Esophagus muscularis mucosa (tissue), 3 donors: Measurements from ENCODE around the gene IGF1R.

Source experiments
- EP300 ChIP-seq: sonication (generic); formaldehyde crosslinking; IDR thresholded peaks from one replicate; pipeline ENCODE4 v1.6.1; 2017; ENCODE audit warnings: antibody characterized with exemption
- POLR2A ChIP-seq: fragments of 450-650 bp; IDR thresholded peaks from one replicate; pipeline ENCODE4 v1.6.1; 2017; ENCODE audit warnings: antibody characterized with exemption, moderate library complexity, mild to moderate bottlenecking, low read depth
- POLR2AphosphoS5 ChIP-seq, 2 donors: sonication (generic); formaldehyde crosslinking; IDR thresholded peaks; one replicate each; pipeline ENCODE4 v1.6.1; 2017; ENCODE audit warnings: antibody characterized with exemption in 2 of 2

- TF ChIP-seq POLR2AphosphoS5 (IDR thresholded peaks at IDR 0.05) (no peak), EP300 (no peak), POLR2A (no peak)
Measured at GRCh38 chr15:98777426-98777825, 129.1 kb downstream of the IGF1R start.
